ENCODE data around the gene CATSPER1. TPM values are rescaled to one million over a fixed set of nuclear protein-coding genes. Genes with fewer than 3 reads are reported as not detected.

CATSPER1 gene
- total and polyA plus RNA-seq, 2 of the 13 experiments (the other 11 are each of a cell fraction or from before 2014, with no cell fraction given), result 0.17 TPM; not detected in 1

DNA sequence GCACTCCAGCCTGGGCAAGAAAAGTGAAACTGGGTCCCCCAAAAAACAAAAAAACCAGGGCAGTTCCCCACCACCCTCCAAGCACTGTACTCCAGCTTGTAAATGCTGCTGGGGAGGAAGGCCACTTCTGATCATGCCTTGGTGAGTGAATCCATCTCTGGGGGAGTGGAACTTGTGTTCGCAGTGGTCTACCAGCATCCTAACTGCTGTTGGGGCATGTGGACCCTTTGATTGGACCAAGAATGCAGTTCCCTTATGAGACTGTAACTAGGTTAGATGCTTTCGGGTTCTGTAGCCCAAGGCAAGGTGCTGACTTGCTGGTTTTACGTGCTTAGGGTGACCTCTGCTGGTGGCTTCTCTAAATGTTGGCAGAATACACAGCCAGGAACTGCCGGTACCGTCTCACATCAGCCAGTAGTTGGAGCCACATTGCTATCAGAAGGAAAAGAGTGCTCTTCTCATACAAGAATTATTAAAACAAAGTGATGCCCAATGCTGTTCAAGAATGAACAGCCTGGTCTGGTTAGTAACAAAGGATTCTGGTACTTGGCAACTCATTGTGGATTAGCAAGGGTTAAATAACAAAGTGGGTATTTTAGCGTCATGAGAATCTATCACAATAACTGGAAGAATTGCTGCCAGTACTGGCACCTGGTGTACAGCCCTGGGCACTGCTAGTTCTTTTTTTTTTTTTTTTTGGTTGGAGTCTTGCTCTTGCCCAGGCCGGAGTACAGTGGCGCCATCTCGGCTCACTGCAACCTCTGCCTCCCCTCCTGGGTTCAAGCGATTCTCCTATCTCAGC is 37.3 kb downstream of the CATSPER1 start (continued):
- TF ChIP-seq, protein P1, sequence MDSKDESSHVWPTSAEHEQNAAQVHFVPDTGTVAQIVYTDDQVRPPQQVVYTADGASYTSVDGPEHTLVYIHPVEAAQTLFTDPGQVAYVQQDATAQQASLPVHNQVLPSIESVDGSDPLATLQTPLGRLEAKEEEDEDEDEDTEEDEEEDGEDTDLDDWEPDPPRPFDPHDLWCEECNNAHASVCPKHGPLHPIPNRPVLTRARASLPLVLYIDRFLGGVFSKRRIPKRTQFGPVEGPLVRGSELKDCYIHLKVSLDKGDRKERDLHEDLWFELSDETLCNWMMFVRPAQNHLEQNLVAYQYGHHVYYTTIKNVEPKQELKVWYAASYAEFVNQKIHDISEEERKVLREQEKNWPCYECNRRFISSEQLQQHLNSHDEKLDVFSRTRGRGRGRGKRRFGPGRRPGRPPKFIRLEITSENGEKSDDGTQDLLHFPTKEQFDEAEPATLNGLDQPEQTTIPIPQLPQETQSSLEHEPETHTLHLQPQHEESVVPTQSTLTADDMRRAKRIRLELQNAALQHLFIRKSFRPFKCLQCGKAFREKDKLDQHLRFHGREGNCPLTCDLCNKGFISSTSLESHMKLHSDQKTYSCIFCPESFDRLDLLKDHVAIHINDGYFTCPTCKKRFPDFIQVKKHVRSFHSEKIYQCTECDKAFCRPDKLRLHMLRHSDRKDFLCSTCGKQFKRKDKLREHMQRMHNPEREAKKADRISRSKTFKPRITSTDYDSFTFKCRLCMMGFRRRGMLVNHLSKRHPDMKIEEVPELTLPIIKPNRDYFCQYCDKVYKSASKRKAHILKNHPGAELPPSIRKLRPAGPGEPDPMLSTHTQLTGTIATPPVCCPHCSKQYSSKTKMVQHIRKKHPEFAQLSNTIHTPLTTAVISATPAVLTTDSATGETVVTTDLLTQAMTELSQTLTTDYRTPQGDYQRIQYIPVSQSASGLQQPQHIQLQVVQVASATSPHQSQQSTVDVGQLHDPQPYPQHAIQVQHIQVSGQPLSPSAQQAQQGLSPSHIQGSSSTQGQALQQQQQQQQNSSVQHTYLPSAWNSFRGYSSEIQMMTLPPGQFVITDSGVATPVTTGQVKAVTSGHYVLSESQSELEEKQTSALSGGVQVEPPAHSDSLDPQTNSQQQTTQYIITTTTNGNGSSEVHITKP (CRISPR knock-in tag; IDR thresholded peaks at IDR 0.05; ENCODE audit: low read depth), result no peak
- TF ChIP-seq KDM4B (CRISPR knock-in tag; IDR thresholded peaks at IDR 0.05) (no peak), DMAP1 (CRISPR knock-in tag; IDR thresholded peaks at IDR 0.05) (no peak), ZNF780A (CRISPR knock-in tag; IDR thresholded peaks at IDR 0.05) (no peak), ZNF629 (CRISPR knock-in tag; conservative IDR thresholded peaks at IDR 0.05) (no peak), DPF2 (CRISPR knock-in tag; IDR thresholded peaks at IDR 0.05; ENCODE audit: borderline replicate concordance, low read depth) (no peak), KDM6A (CRISPR knock-in tag; IDR thresholded peaks at IDR 0.05; ENCODE audit: low read depth) (no peak), ZNF235 (CRISPR knock-in tag; IDR thresholded peaks at IDR 0.05; ENCODE audit: borderline replicate concordance) (no peak), ZFP36 (IDR thresholded peaks at IDR 0.05; ENCODE audit: borderline replicate concordance, low read depth, low read length, partially characterized antibody) (no peak), CHD4 (IDR thresholded peaks at IDR 0.05; ENCODE audit: borderline replicate concordance, low read length) (no peak), ZNF644 (CRISPR knock-in tag; IDR thresholded peaks at IDR 0.05; ENCODE audit: low read depth) (no peak), RFX3 (CRISPR knock-in tag; IDR thresholded peaks at IDR 0.05) (no peak), PTBP1 (IDR thresholded peaks at IDR 0.05; ENCODE audit: low read depth, low read length, poor library complexity, severe bottlenecking) (no peak)
- TF ChIP-seq, protein P2, sequence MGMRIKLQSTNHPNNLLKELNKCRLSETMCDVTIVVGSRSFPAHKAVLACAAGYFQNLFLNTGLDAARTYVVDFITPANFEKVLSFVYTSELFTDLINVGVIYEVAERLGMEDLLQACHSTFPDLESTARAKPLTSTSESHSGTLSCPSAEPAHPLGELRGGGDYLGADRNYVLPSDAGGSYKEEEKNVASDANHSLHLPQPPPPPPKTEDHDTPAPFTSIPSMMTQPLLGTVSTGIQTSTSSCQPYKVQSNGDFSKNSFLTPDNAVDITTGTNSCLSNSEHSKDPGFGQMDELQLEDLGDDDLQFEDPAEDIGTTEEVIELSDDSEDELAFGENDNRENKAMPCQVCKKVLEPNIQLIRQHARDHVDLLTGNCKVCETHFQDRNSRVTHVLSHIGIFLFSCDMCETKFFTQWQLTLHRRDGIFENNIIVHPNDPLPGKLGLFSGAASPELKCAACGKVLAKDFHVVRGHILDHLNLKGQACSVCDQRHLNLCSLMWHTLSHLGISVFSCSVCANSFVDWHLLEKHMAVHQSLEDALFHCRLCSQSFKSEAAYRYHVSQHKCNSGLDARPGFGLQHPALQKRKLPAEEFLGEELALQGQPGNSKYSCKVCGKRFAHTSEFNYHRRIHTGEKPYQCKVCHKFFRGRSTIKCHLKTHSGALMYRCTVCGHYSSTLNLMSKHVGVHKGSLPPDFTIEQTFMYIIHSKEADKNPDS (CRISPR knock-in tag; IDR thresholded peaks at IDR 0.05), result no peak
- TF ChIP-seq, protein P3, sequence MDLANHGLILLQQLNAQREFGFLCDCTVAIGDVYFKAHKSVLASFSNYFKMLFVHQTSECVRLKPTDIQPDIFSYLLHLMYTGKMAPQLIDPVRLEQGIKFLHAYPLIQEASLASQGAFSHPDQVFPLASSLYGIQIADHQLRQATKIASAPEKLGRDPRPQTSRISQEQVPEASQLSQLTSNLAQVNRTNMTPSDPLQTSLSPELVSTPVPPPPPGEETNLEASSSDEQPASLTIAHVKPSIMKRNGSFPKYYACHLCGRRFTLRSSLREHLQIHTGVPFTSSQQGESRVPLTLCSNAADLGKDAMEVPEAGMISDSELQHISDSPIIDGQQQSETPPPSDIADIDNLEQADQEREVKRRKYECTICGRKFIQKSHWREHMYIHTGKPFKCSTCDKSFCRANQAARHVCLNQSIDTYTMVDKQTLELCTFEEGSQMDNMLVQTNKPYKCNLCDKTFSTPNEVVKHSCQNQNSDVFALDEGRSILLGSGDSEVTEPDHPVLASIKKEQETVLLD (CRISPR knock-in tag; IDR thresholded peaks at IDR 0.05; ENCODE audit: low read depth), result no peak
- TF ChIP-seq, protein P4, sequence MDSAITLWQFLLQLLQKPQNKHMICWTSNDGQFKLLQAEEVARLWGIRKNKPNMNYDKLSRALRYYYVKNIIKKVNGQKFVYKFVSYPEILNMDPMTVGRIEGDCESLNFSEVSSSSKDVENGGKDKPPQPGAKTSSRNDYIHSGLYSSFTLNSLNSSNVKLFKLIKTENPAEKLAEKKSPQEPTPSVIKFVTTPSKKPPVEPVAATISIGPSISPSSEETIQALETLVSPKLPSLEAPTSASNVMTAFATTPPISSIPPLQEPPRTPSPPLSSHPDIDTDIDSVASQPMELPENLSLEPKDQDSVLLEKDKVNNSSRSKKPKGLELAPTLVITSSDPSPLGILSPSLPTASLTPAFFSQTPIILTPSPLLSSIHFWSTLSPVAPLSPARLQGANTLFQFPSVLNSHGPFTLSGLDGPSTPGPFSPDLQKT (CRISPR knock-in tag; IDR thresholded peaks at IDR 0.05; ENCODE audit: borderline replicate concordance), result no peak
- TF ChIP-seq, protein P5, sequence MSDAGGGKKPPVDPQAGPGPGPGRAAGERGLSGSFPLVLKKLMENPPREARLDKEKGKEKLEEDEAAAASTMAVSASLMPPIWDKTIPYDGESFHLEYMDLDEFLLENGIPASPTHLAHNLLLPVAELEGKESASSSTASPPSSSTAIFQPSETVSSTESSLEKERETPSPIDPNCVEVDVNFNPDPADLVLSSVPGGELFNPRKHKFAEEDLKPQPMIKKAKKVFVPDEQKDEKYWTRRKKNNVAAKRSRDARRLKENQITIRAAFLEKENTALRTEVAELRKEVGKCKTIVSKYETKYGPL (CRISPR knock-in tag; IDR thresholded peaks at IDR 0.05), result no peak
- TF ChIP-seq, protein P6, sequence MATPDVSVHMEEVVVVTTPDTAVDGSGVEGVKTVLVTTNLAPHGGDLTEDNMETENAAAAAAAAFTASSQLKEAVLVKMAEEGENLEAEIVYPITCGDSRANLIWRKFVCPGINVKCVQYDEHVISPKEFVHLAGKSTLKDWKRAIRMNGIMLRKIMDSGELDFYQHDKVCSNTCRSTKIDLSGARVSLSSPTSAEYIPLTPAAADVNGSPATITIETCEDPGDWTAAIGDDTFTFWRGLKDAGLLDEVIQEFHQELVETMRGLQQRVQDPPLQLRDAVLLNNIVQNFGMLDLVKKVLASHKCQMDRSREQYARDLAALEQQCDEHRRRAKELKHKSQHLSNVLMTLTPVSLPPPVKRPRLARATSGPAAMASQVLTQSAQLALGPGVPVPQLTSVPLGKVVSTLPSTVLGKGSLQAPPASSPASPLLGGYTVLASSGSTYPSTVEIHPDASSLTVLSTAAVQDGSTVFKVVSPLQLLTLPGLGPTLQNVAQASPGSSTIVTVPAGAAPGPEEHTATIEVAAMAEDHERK (CRISPR knock-in tag; IDR thresholded peaks at IDR 0.05; ENCODE audit: low read depth), result no peak
